ENCODE data around the gene SAYSD1.

SAYSD1 gene

GRCh38 chr6:39108041-39108839 lies 6.7 kb downstream of the SAYSD1 start:
- DNase-seq (ENCODE audit: low read depth in 2 of 2, low spot score in 1 of 2) = no peak

DNA sequence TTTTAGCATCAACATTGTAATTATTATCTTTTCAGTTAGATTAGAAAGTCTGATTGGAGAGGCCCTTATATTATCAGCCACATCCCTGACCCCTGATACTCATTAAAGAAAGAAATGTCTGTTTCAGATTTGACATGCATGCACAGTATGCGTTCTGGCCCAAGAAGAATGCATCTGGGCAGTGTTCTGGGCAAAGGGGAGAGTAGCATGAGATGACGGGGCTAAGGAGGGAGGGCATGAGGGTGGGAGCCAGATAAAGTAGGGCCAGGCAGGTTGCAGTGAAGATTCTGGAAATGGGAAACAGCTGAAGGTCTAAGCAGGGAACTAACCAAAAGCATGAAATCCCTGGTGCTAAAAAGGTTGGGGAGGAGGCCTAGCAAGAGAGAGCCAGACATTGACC lies 7.3 kb downstream of the SAYSD1 start:
- no peak for DNase-seq (ENCODE audit: low read depth in 2 of 2, low spot score in 1 of 2)

- DNase-seq (ENCODE audit: low read depth in 2 of 2, low spot score in 1 of 2) = no peak
Observed at GRCh38 chr6:39107034-39107433, 8.0 kb downstream of the SAYSD1 start.

- no peak for DNase-seq (ENCODE audit: low read depth in 2 of 2, low spot score in 1 of 2)
Observed at GRCh38 chr6:39104528-39104927, 10.5 kb downstream of the SAYSD1 start.

DNA sequence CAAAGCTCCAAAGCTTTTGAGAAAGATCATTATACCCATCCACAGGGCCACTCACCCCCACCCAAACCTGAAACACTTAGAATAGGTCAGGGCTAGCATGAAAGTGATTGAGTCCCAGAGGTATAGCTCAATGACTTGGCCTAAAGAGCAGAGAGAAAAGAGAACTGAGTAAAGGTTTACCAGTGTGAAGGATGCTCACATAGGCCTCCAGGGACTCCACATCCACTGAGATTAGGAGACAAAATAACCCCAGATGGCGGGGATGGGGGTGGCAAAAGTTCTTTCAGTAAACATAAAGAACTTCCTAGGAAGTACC lies 12.2 kb downstream of the SAYSD1 start:
- DNase-seq (ENCODE audit: low read depth in 2 of 2, low spot score in 1 of 2) = no peak

GRCh38 chr6:39102071-39102820 lies 12.7 kb downstream of the SAYSD1 start:
- no peak for DNase-seq (ENCODE audit: low read depth in 2 of 2, low spot score in 1 of 2)

GRCh38 chr6:39100358-39100757 lies 14.6 kb downstream of the SAYSD1 start:
- no peak for DNase-seq (ENCODE audit: low read depth in 2 of 2, low spot score in 1 of 2)

GRCh38 chr6:39095578-39095977 lies 19.4 kb downstream of the SAYSD1 start:
- no peak for DNase-seq (ENCODE audit: low read depth in 2 of 2, low spot score in 1 of 2)

DNA sequence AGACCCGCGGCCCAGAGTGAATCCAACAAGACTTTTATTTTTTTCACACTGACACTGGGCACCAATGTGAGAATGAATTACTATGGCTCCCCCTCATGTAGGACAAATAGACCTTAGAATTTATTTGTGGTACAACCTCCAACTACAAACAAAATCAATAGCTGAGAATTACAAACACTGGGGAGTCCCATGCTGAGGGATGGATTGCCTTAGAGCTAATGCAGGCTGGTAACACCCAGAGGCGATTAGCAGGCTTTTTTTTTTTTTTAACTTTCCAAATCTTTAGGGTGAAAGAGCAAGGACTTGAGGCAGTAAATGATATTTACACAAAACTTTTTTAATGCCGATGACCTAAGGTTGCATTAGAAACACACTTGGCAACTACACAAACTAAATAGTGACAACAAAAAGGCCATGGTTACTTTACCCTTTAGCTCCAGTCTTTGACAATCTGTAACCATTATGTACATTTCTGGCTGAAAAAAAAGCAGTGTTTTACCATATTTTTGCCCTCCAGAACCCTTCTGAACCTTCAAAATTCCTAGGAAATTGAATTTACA lies 21.8 kb downstream of the SAYSD1 start:
- no peak for DNase-seq (ENCODE audit: low read depth in 2 of 2, low spot score in 1 of 2)

DNA sequence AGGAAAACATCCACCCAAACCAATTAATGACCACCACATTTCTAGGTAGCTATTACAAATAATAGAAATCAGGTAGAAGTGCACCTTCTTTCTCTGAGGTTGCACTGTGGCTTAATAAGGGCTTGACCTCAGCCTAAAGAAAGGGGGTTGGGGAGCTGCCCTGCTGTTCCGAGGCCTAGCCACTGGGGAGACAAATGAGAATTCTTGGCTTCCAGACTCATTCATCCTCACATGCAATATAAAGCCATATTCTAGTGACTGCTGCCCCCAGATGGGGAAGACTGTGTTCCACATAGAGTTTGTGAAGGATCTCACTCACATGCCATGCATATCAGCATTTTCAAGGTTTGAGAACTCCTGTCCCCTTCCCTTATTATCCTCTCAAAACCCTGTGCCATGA lies 22.9 kb downstream of the SAYSD1 start:
- no peak for DNase-seq (ENCODE audit: low read depth in 2 of 2, low spot score in 1 of 2)

- DNase-seq (ENCODE audit: low read depth in 2 of 2, low spot score in 1 of 2) = no peak
Observed at GRCh38 chr6:39091220-39091619, 23.8 kb downstream of the SAYSD1 start.

GRCh38 chr6:39090036-39090435 lies 24.9 kb downstream of the SAYSD1 start:
- no peak for DNase-seq (ENCODE audit: low read depth in 2 of 2, low spot score in 1 of 2)

- DNase-seq (ENCODE audit: low read depth in 2 of 2, low spot score in 1 of 2) = no peak
Observed at GRCh38 chr6:39088331-39088730, 26.7 kb downstream of the SAYSD1 start.

- no peak for DNase-seq (ENCODE audit: low read depth in 2 of 2, low spot score in 1 of 2)
Observed at GRCh38 chr6:39087197-39087596, 27.8 kb downstream of the SAYSD1 start.

GRCh38 chr6:39086711-39087110 lies 28.3 kb downstream of the SAYSD1 start:
- no peak for DNase-seq (ENCODE audit: low read depth in 2 of 2, low spot score in 1 of 2)

DNA sequence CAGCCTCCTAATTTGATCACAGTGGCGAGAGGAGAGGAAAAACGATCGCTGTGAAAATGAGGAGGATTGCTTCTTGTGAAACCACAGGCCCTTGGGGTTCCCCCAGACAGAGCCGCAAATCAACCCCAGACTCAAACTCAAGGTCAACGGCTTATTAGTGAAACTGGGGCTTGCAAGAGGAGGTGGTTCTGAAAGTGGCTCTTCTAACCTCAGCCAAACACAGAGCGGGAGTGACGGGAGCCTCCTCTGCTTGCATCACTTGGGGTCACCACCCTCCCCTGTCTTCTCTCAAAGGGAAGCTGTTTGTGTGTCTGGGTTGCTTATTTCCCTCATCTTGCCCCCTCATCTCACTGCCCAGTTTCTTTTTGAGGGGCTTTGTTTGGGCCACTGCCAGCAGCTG lies 28.7 kb downstream of the SAYSD1 start:
- no peak for DNase-seq (ENCODE audit: low read depth in 2 of 2, low spot score in 1 of 2)

DNA sequence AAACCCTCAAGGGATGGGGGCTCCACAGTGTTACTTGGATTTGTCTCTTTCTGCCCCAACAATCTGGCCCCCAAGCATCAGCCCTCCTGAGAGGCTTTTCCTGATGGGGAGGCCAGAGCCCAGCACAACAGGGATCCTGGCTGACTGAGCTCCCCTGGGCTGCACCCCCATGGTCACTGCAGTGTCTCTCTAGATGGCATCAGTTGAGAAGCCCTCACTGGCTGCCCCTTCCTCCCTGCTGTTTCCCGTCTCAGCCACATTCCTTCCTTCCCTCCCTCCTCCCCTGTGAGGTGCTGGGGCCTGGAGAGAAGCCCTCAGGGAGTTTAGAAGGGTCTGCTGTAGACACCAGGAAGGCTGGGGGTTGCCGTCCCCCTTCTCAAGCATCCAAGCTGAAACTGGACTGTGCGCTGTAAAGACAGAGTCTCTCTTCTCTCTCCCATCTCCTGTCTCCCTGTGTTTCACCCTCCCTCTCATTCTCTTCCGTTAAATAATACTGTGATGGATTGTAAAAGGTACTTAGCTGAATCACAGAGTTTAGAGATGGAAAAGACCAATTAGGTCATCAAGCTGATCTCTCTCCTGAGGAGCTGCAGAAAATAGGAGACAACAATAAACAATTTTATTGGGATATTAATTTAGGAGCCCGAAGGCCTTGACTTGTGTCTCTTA lies 29.7 kb downstream of the SAYSD1 start:
- no peak for DNase-seq (ENCODE audit: low read depth in 2 of 2, low spot score in 1 of 2)

DNA sequence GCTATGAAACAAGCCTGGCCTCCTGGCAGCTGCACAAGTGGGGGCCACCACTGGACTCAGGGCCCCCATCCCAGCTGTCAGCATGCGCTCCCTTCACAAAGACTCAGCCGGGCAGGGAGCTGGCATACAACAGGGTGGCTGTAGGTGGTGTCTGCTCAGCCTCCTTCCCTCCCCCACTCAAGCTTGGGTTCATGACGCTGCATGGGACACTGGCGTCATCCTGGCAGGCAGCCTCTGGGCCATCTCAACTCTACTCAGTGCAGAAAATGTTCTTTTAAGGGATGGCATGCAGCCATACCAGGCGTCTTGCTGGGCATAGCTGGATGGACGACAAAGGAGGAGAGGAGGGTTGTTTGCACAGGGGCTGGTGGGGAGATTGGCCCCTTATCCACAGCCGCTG lies 30.5 kb downstream of the SAYSD1 start:
- DNase-seq (ENCODE audit: low read depth in 2 of 2, low spot score in 1 of 2) = no peak

GRCh38 chr6:39083231-39083634 lies 31.8 kb downstream of the SAYSD1 start:
- DNase-seq (ENCODE audit: low read depth in 2 of 2, low spot score in 1 of 2) = no peak

- DNase-seq (ENCODE audit: low read depth in 2 of 2, low spot score in 1 of 2) = no peak
Observed at GRCh38 chr6:39082310-39082709, 32.7 kb downstream of the SAYSD1 start.

DNA sequence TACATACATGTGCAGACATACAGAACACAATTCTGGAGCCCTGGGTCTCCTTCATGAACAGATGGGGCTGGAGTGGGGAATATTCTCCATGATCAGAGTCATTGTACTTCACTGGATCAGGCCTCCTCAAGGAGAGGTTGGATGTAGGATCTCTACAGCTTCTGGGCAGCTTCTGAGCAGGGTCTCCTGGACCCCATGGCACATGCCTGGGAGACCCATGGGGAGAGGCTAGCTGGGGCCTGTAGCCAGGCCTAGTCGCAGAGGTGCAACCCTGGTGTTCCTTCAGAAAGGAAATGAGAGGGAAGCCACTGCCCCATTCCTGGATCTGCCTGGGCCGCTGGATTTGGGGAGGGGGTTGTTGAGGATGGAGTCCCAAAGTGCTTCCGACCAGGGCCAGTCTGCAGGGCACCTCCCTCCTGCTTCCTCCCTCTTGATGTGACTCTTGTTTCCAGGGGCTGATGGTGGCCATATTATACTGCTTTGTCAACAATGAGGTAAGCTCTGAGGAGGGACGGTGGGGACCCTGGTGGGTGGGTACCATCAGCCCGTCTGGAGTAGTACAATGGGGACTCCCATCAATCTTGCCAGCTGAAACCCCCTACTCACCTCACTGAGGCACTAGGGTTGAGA lies 34.6 kb downstream of the SAYSD1 start:
- DNase-seq (ENCODE audit: low read depth in 2 of 2, low spot score in 1 of 2) = no peak
